ENCODE measurements around the gene RNF223. TPM values are rescaled to one million over a fixed set of nuclear protein-coding genes. Genes with fewer than 3 reads are reported as not detected.

Gene RNF223
- total RNA-seq, 1 experiment from 2014 or later = not detected

DNA sequence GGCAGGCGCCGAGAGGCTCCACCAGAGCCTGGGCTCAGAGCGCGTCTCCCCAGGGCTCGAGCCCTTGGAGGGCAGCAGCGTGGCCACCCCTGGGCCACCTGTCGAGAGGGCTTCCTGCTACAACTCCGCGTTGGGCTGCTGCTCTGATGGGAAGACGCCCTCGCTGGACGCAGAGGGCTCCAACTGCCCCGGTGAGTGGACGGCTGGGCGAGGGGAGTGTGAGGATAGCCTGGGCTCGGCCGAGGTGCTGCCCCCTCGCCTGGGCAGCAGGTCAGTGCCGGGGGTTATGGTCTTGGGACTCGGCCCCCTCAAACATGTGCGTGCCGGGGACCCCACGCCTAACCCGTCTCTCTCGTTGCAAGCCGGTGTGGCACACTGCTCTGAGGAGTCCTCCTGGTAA, 27.3 kb downstream of the RNF223 start:
- no peak overlapping the region for H2BK5ac ChIP-seq (ENCODE audit: insufficient read length, low read length)
- no peaks in the 10 kb centered on the region for H3K79me2 ChIP-seq (ENCODE audit: insufficient read depth, low read length)
- Mint-ChIP-seq H3K4me1 (no peaks in the 10 kb centered on the region; a peak in 1 of 4 replicates), H3K27me3 (ENCODE audit: low read depth) (no peaks in the 10 kb centered on the region; the same call in 1 of the 2 replicates), H3K4me3 (no peak overlapping the region), H3K27ac (no peak overlapping the region; a peak in 1 of 7 replicates), H3K9me3 (no peaks in the 10 kb centered on the region; a peak in 1 of 5 replicates), H3K36me3 (ENCODE audit: insufficient read depth in 1 of 3, low read depth in 3 of 3) (peaks cover 10 to 53% (median 45%) of the 10 kb centered on the region in 3 experiments)
- no peaks in the 10 kb centered on the region for H3K79me1 ChIP-seq (ENCODE audit: insufficient read depth, low read depth, low read length, poor library complexity, severe bottlenecking)
- H4K8ac ChIP-seq (replicated peaks; ENCODE audit: insufficient read length, low read depth, low read length) = no peak overlapping the region
- no peak overlapping the region for H4K5ac ChIP-seq (ENCODE audit: insufficient read length, low read depth, low read length)
- H3K14ac ChIP-seq (ENCODE audit: insufficient read depth, low read length) = no peak overlapping the region
- H3T11ph ChIP-seq (ENCODE audit: low read length) = no peak overlapping the region
- no peak overlapping the region for H2BK20ac ChIP-seq (ENCODE audit: low read depth, low read length, poor library complexity, severe bottlenecking)
- H3K4me1 ChIP-seq (ENCODE audit: insufficient read depth, low read length) = no peaks in the 10 kb centered on the region
- H3K56ac ChIP-seq (ENCODE audit: insufficient read length, low read depth, low read length) = no peak overlapping the region
- no peak for DNase-seq
- H2BK120ac ChIP-seq (ENCODE audit: low read depth, low read length, poor library complexity, severe bottlenecking) = no peak overlapping the region
- no peak overlapping the region for H3K4ac ChIP-seq (ENCODE audit: low read depth, low read length)
- H3K27me3 ChIP-seq (ENCODE audit: insufficient read depth, low read length) = no peaks in the 10 kb centered on the region; the same call in 1 of the 2 replicates
- WGBS (ENCODE audit: extremely low coverage, insufficient read length, low lambda C conversion rate) = no CpG with 5 or more reads among the region's 26 CpGs
- H3K27ac ChIP-seq (ENCODE audit: insufficient read length, low read depth, low read length) = no peak overlapping the region
- no peak overlapping the region for H3K23ac ChIP-seq (ENCODE audit: insufficient read length, low read depth, low read length)
- no peak overlapping the region for H3K4me2 ChIP-seq (ENCODE audit: insufficient read depth, insufficient read length, low read length)
- no peak overlapping the region for H3K9ac ChIP-seq (ENCODE audit: extremely low read depth, insufficient read length, low read length)
- no peaks in the 10 kb centered on the region for H3K9me3 ChIP-seq (ENCODE audit: control insufficient read depth, low read depth, low read length)
- no peak overlapping the region for H3K18ac ChIP-seq (ENCODE audit: insufficient read length, low read depth, low read length)
- peaks cover 3% of the 10 kb centered on the region for H4K20me1 ChIP-seq (ENCODE audit: control insufficient read depth, insufficient read depth, insufficient read length)
- TF ChIP-seq, protein P1, sequence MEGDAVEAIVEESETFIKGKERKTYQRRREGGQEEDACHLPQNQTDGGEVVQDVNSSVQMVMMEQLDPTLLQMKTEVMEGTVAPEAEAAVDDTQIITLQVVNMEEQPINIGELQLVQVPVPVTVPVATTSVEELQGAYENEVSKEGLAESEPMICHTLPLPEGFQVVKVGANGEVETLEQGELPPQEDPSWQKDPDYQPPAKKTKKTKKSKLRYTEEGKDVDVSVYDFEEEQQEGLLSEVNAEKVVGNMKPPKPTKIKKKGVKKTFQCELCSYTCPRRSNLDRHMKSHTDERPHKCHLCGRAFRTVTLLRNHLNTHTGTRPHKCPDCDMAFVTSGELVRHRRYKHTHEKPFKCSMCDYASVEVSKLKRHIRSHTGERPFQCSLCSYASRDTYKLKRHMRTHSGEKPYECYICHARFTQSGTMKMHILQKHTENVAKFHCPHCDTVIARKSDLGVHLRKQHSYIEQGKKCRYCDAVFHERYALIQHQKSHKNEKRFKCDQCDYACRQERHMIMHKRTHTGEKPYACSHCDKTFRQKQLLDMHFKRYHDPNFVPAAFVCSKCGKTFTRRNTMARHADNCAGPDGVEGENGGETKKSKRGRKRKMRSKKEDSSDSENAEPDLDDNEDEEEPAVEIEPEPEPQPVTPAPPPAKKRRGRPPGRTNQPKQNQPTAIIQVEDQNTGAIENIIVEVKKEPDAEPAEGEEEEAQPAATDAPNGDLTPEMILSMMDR (conservative IDR thresholded peaks at IDR 0.05) = no peak
- no peak overlapping the region for H2BK12ac ChIP-seq (ENCODE audit: insufficient read length, low read depth, low read length)
- H2BK15ac ChIP-seq (ENCODE audit: low read depth, low read length) = no peak overlapping the region
- H2AK5ac ChIP-seq (ENCODE audit: insufficient read length, low read length) = no peak overlapping the region
- H2AFZ ChIP-seq (ENCODE audit: low read length) = no peak overlapping the region
- H3K23me2 ChIP-seq (ENCODE audit: insufficient read length, low read depth, low read length, poor library complexity, severe bottlenecking) = no peaks in the 10 kb centered on the region
- H4K91ac ChIP-seq (ENCODE audit: insufficient read length, low read depth, low read length) = no peak overlapping the region
